DOHH2 (cell line): ENCODE data around the gene SFI1.

Source experiments
- H3F3A ChIP-seq: fragments of 200-600 bp; sonication (generic), shearing (Covaris generic); 2 replicates; pipeline ENCODE4 v1.6.0; 2016; ENCODE audit warnings: antibody characterized with exemption, mild to moderate bottlenecking; ENCODE audit not compliant: control insufficient read depth, insufficient read depth
- H3K27ac ChIP-seq: fragments of 200-600 bp; sonication (generic); 2 replicates; pipeline ENCODE4 v1.5.1; 2014; ENCODE audit warnings: low read depth, mild to moderate bottlenecking, low read length, moderate library complexity
- H3K27me3 ChIP-seq: fragments of 200-600 bp; sonication (generic); 2 replicates; pipeline ENCODE4 v1.6.1; 2014; ENCODE audit warnings: mild to moderate bottlenecking, low read length, mixed read lengths; ENCODE audit not compliant: control insufficient read depth
- H3K36me3 ChIP-seq: fragments of 200-600 bp; sonication (generic); 2 replicates; pipeline ENCODE4 v1.6.1; 2014; ENCODE audit warnings: mild to moderate bottlenecking, low read length, moderate library complexity, mixed read lengths; ENCODE audit not compliant: control insufficient read depth
- H3K4me1 ChIP-seq: fragments of 200-600 bp; sonication (generic); 2 replicates; pipeline ENCODE4 v1.6.1; 2014; ENCODE audit warnings: mild to moderate bottlenecking, low read length, mixed read lengths; ENCODE audit not compliant: control insufficient read depth
- H3K4me2 ChIP-seq: fragments of 200-600 bp; sonication (generic); 2 replicates; pipeline ENCODE4 v1.6.0; 2014; ENCODE audit warnings: mild to moderate bottlenecking, low read length, moderate library complexity
- H3K4me3 ChIP-seq: fragments of 200-600 bp; sonication (generic); 2 replicates; pipeline ENCODE4 v1.5.1; 2014; ENCODE audit warnings: mild to moderate bottlenecking, low read length, mixed read lengths
- H3K79me2 ChIP-seq: fragments of 200-600 bp; sonication (generic); 2 replicates; pipeline ENCODE4 v1.6.1; 2014; ENCODE audit warnings: mild to moderate bottlenecking, low read length, mixed read lengths; ENCODE audit not compliant: control insufficient read depth
- H3K9me2 ChIP-seq: fragments of 200-600 bp; sonication (generic); replicated peaks from 2 replicates; pipeline ENCODE4 v1.6.1; 2014; ENCODE audit warnings: mild to moderate bottlenecking, low read length, mixed read lengths; ENCODE audit not compliant: control insufficient read depth
- H3K9me3 ChIP-seq: fragments of 200-600 bp; sonication (generic); 2 replicates; pipeline ENCODE4 v1.6.1; 2014; ENCODE audit warnings: antibody characterized with exemption, low read length, mixed read lengths; ENCODE audit not compliant: control insufficient read depth, insufficient read depth
- H4K20me1 ChIP-seq: fragments of 200-600 bp; sonication (generic); 2 replicates; pipeline ENCODE4 v1.6.0; 2014; ENCODE audit warnings: low read depth, mild to moderate bottlenecking, antibody characterized with exemption, low read length, moderate library complexity; ENCODE audit not compliant: control insufficient read depth, insufficient read depth
- EZH2phosphoT487 ChIP-seq: fragments of 200-600 bp; sonication (generic); IDR thresholded peaks from 2 replicates; pipeline ENCODE4 v1.6.1; 2017; ENCODE audit warnings: borderline replicate concordance, mild to moderate bottlenecking, antibody characterized with exemption, low read length, moderate library complexity, mixed read lengths
- TF ChIP-seq, protein P1 (sequence below): fragments of 200-600 bp; sonication (generic); IDR thresholded peaks from one replicate; pipeline ENCODE4 v1.5.1; 2014; ENCODE audit warnings: antibody characterized with exemption, mild to moderate bottlenecking, low read depth, low read length; ENCODE audit not compliant: poor library complexity, severe bottlenecking

Gene SFI1

DNA sequence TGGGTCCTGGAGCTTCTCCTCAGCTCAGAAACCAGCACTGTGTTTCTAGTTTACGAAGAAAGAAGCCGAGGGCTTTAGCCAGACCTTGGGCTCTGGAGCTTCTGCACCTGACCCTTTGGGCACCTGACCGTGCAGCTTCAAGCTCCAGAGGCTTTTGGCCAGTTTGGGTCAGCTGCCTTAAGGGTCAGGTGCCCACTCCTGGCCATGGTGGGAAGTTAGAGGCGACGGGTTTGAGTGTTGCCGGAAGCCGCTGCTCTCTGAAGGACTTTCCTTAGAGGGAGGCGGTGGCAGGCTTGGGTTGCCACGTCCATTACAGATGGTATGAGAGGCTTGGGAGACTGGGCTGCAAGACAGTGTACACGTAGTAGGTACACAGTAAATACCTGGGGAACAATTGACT, 113.4 kb downstream of the SFI1 start:
- Histone ChIP-seq H3K27ac (no peak overlapping the region), H3F3A (no peaks in the 10 kb centered on the region; the same call in 1 of the 2 replicates), H3K9me2 (no peaks in the 10 kb centered on the region), H3K4me3 (no peak overlapping the region), H3K27me3 (no peaks in the 10 kb centered on the region), H3K4me2 (no peak overlapping the region), H3K4me1 (no peaks in the 10 kb centered on the region), H4K20me1 (no peaks in the 10 kb centered on the region), H3K36me3 (peaks cover 62% of the 10 kb centered on the region), H3K9me3 (no peaks in the 10 kb centered on the region), H3K79me2 (no peaks in the 10 kb centered on the region)
- TF ChIP-seq, protein P1, sequence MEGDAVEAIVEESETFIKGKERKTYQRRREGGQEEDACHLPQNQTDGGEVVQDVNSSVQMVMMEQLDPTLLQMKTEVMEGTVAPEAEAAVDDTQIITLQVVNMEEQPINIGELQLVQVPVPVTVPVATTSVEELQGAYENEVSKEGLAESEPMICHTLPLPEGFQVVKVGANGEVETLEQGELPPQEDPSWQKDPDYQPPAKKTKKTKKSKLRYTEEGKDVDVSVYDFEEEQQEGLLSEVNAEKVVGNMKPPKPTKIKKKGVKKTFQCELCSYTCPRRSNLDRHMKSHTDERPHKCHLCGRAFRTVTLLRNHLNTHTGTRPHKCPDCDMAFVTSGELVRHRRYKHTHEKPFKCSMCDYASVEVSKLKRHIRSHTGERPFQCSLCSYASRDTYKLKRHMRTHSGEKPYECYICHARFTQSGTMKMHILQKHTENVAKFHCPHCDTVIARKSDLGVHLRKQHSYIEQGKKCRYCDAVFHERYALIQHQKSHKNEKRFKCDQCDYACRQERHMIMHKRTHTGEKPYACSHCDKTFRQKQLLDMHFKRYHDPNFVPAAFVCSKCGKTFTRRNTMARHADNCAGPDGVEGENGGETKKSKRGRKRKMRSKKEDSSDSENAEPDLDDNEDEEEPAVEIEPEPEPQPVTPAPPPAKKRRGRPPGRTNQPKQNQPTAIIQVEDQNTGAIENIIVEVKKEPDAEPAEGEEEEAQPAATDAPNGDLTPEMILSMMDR = no peak
- TF ChIP-seq EZH2phosphoT487 = no peak

DNA sequence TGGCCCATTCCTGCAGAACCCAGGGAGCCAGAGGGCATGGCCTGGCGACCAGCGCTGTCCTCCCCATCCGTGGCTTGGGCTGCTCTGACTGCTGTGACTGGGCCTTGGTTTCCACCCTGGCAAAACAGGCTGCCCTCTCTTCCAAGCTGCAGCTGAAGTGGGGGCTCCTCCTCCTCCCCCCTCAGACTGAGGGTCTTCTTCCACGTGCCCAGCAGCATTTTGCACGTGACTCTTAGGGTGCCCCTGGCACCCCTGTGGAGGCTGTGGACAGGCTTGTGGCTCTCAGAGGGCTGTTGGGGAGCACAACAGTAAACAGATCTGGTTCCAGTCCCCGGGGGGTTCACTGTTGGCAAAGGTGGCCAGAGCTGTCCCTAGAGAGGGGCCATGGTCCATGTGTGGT, 114.3 kb downstream of the SFI1 start:
- Histone ChIP-seq H4K20me1 (no peaks in the 10 kb centered on the region), H3K9me2 (no peaks in the 10 kb centered on the region), H3F3A (no peaks in the 10 kb centered on the region; the same call in 1 of the 2 replicates), H3K27me3 (no peaks in the 10 kb centered on the region), H3K4me2 (no peak overlapping the region), H3K36me3 (peaks cover 62% of the 10 kb centered on the region), H3K27ac (no peak overlapping the region), H3K4me1 (no peaks in the 10 kb centered on the region), H3K79me2 (no peaks in the 10 kb centered on the region), H3K9me3 (no peaks in the 10 kb centered on the region), H3K4me3 (no peak overlapping the region)
- no peak for TF ChIP-seq EZH2phosphoT487
- TF ChIP-seq, protein P1 = no peak

DNA sequence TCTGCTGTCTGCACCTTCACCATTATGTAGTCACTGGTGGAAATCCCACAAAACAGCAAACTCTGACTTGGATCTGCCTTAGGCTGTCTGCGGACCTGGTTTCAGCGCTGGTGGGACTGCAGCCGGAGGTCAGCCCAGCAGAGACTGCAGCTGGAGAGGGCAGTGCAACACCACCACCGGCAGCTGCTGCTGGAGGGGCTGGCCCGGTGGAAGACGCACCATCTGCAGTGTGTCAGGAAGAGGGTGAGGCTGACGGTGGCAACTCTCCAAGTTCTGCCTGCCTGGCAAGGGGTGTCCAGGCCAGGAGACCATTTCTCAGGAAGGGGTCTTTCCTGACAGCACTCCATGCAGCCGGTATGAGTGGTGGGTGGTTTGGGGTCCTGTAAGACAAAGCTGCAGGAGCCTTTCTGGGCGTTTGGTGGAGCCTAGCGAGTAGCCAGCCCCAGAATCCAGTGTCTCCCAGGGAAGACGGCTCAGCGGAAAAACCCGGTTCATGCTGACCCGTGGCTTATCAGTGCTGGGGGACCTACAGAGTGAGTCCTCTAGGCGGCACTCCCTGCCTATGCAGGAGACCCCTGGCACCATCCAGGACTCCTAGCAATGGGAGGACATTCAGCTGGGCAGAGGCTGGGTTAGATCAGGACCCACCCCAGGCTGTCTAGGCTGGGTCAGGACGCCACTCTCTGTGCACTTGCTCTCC, 114.9 kb downstream of the SFI1 start:
- Histone ChIP-seq H3K79me2 (no peaks in the 10 kb centered on the region), H3F3A (no peaks in the 10 kb centered on the region; the same call in 1 of the 2 replicates), H3K36me3 (peaks cover 58% of the 10 kb centered on the region), H3K4me3 (no peak overlapping the region), H4K20me1 (no peaks in the 10 kb centered on the region), H3K9me2 (no peaks in the 10 kb centered on the region), H3K4me2 (no peak overlapping the region), H3K27me3 (no peaks in the 10 kb centered on the region), H3K4me1 (no peaks in the 10 kb centered on the region), H3K27ac (no peak overlapping the region), H3K9me3 (no peaks in the 10 kb centered on the region)
- TF ChIP-seq, protein P1 = no peak
- TF ChIP-seq EZH2phosphoT487 = no peak
